Fibroblast of mammary gland (primary cell): ENCODE measurements around the gene OLFM4.

Experiments
- DNase-seq: peaks from one replicate; pipeline ENCODE4 v3.0.0-alpha.2; 2010; ENCODE audit warnings: low read depth
- H3K4me3 ChIP-seq: 2 replicates; pipeline ENCODE4 v1.5.1; 2011; ENCODE audit warnings: low read depth, mild to moderate bottlenecking, low read length, moderate library complexity; ENCODE audit not compliant: control insufficient read depth
- CTCF ChIP-seq: conservative IDR thresholded peaks from 2 replicates; pipeline ENCODE4 v1.5.1; 2011; ENCODE audit warnings: low read depth, low read length, inconsistent platforms; ENCODE audit not compliant: control insufficient read depth, insufficient read depth

Gene OLFM4

GRCh38 chr13:53043398-53043797, 14.8 kb downstream of the OLFM4 start:
- H3K4me3 ChIP-seq = no peak overlapping the region
- no peak for DNase-seq
- TF ChIP-seq CTCF = no peak

- no peak for TF ChIP-seq CTCF
- DNase-seq = no peak
- no peak overlapping the region for H3K4me3 ChIP-seq
Observed at GRCh38 chr13:53045189-53045588, 16.6 kb downstream of the OLFM4 start.

- no peak for TF ChIP-seq CTCF
- H3K4me3 ChIP-seq = no peak overlapping the region
- no peak for DNase-seq
Observed at GRCh38 chr13:53048880-53049279, 20.3 kb downstream of the OLFM4 start.

- no peak overlapping the region for H3K4me3 ChIP-seq
- no peak for DNase-seq
- TF ChIP-seq CTCF = no peak
Observed at GRCh38 chr13:53050151-53050550, 21.5 kb downstream of the OLFM4 start.

GRCh38 chr13:53052675-53053074, 24.1 kb downstream of the OLFM4 start:
- no peak for TF ChIP-seq CTCF
- H3K4me3 ChIP-seq = no peak overlapping the region
- no peak for DNase-seq

GRCh38 chr13:53054569-53054968, 26.0 kb downstream of the OLFM4 start:
- no peak overlapping the region for H3K4me3 ChIP-seq
- DNase-seq = no peak
- no peak for TF ChIP-seq CTCF

- no peak for DNase-seq
- no peak overlapping the region for H3K4me3 ChIP-seq
- TF ChIP-seq CTCF = no peak
Observed at GRCh38 chr13:53058065-53058679, 29.6 kb downstream of the OLFM4 start.
